Measurements from ENCODE around the gene SEC14L5. TPM values are rescaled to one million over a fixed set of nuclear protein-coding genes. Genes with fewer than 3 reads are reported as not detected.
"Not testable (repeated sequence)": the region's sequence is repeated elsewhere in the genome, so short reads cannot be mapped to it uniquely, and the experiment has no call there.

Gene SEC14L5
- total RNA-seq, 5 donors from 2014 or later (not counting 1 experiment from before 2014, with no cell fraction given) = 0.05 TPM; not detected in 4

DNA sequence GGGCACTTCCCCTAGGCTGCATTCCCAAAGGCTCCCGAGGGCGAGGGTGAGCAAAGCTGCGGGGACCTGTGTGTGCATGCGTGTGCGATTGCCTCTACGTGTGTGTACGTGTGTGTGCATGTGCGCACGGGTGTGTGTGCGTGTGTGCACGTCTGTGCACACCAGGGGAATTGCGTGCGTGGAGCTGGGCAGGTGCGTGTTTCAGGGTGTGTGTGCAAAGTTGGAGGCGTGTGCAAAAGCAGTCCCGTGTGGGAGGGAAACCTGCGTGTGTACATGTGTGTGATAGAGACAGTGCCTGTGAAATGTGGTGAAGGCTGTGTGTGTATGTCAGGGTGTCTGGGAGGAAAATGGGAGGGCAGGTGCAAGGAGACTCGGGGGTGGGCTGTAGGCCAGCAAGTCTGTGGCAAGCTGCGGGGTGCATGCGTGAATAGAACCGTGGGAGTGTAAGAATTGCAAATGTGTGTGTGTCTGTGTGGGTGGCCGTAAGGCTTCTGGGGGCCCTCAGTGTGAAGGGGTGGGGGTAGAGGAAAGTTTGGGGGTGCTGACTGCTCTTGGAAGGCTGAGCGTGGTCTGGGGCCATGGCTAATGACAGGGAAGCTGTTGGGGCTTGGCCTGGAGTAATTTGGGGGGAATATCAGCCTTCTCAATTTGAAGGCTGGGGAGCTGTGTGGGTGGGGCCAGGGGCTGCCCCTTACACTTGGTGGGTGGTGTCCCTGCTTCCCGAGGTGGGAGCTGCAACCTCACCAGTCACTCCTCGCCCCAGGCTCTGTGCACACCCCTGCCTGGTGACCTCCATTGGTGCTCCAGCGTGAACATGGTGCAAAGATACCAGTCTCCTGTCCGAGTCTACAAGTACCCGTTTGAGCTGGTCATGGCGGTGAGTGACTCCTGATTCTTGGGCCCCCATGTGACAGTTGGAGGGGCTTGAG, 644 bp downstream of the SEC14L5 start:
- Histone ChIP-seq H3K9me3 (no peaks in the 10 kb centered on the region), H3K4me1 (ENCODE audit: control insufficient read depth in 1 of 2, extremely low read depth in 1 of 2, insufficient read depth in 2 of 2, low read length in 2 of 2) (peaks cover 0 to 28% of the 10 kb centered on the region in 2 experiments), H3K27me3 (replicated peaks in 1 of 2; ENCODE audit: control insufficient read depth in 2 of 2, extremely low read depth in 1 of 2, insufficient read depth in 2 of 2, low read length in 1 of 2) (peaks cover 0 to 53% of the 10 kb centered on the region in 2 experiments), H3K27ac (ENCODE audit: low read length) (no peak overlapping the region), H3K4me3 (ENCODE audit: control insufficient read depth in 1 of 2, extremely low read depth in 1 of 2, low read length in 1 of 2) (peak overlapping the region; percentile 50 to 52), H3K36me3 (ENCODE audit: control insufficient read depth in 2 of 2, extremely low read depth in 1 of 2, insufficient read depth in 1 of 2, low read length in 1 of 2) (no peaks in the 10 kb centered on the region)
- Mint-ChIP-seq H3K4me3 (peak overlapping the region; percentile 44 to 88 (median 82)), H3K4me1 (peaks cover 21 to 27% (median 25%) of the 10 kb centered on the region in 3 donors), H3K27me3 (peaks cover 12 to 52% of the 10 kb centered on the region in 2 donors), H3K27ac (no peak overlapping the region), H3K9me3 (no peaks in the 10 kb centered on the region), H3K36me3 (no peaks in the 10 kb centered on the region)
- DNase-seq (no peak), ATAC-seq (replicated peaks in 1 of 4) (no peak)
- CTCF ChIA-PET = no interaction called here
- POLR2A ChIA-PET = no interaction called here
- 47% methylated on average over 26 of the region's 29 CpGs for WGBS (ENCODE audit: insufficient coverage)

DNA sequence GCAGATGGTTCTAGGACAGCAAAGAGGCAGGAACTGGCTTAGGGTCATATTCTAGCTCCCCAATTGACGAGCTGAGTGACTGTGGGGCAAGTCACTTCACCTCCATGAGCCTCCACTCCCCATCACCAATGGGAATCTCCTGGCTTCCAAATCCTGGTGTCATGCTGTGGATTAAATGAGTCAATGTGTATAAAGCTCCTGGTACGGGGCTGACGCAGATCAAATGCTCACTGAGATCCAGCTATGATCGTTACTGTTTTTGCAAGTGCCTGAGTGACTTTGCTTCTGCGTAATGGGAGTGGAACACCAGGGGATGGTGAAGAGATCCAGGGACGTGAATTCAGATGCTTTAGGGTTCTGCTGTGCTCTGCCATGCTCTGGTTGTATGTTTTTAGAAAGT, 2.4 kb downstream of the SEC14L5 start:
- Mint-ChIP-seq H3K4me1 (peaks cover 21 to 27% (median 25%) of the 10 kb centered on the region in 3 donors), H3K36me3 (no peaks in the 10 kb centered on the region), H3K27ac (no peak overlapping the region), H3K4me3 (no peak overlapping the region), H3K27me3 (peaks cover 12 to 43% of the 10 kb centered on the region in 2 donors), H3K9me3 (no peaks in the 10 kb centered on the region)
- H3K27me3 ChIP-seq (replicated peaks in 1 of 2; ENCODE audit: control insufficient read depth in 2 of 2, extremely low read depth in 1 of 2, insufficient read depth in 2 of 2, low read length in 1 of 2) = peaks cover 0 to 53% of the 10 kb centered on the region in 2 experiments
- peaks cover 0 to 28% of the 10 kb centered on the region in 2 experiments for H3K4me1 ChIP-seq (ENCODE audit: control insufficient read depth in 1 of 2, extremely low read depth in 1 of 2, insufficient read depth in 2 of 2, low read length in 2 of 2)
- no peak overlapping the region for H3K27ac ChIP-seq (ENCODE audit: low read length)
- H3K9me3 ChIP-seq = no peaks in the 10 kb centered on the region
- no peaks in the 10 kb centered on the region for H3K36me3 ChIP-seq (ENCODE audit: control insufficient read depth in 2 of 2, extremely low read depth in 1 of 2, insufficient read depth in 1 of 2, low read length in 1 of 2)
- ATAC-seq (replicated peaks in 1 of 4) (no peak), DNase-seq (no peak)
- POLR2A ChIA-PET = no interaction called here
- no peak overlapping the region for H3K4me3 ChIP-seq (ENCODE audit: control insufficient read depth in 1 of 2, extremely low read depth in 1 of 2, low read length in 1 of 2)
- CTCF ChIA-PET = no interaction called here
- WGBS (ENCODE audit: insufficient coverage) = 90% methylated on average over 3 of the region's 6 CpGs

DNA sequence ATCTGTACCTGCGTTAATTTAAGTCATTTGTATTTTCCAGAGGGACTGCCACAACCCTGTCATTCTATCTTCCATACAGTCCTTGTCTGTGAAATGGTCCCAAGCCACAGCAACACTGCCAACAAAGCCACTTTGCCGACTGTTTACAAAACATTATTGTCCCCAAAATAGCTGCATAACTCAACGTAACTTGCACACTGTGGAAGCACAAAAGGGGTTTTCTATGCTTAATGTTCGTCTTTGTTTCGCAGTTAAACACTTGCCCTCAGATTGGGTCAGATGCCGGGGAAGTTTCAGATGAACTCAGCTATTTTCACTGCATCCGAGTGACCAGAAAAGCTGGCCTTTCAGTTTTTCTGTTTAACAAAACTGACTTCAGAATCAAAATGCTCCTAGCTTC, 4.6 kb downstream of the SEC14L5 start:
- no peaks in the 10 kb centered on the region for H3K9me3 ChIP-seq
- DNase-seq = no peak
- POLR2A ChIA-PET = no interaction called here
- Mint-ChIP-seq H3K27ac (no peak overlapping the region), H3K9me3 (no peaks in the 10 kb centered on the region), H3K4me1 (peaks cover 11 to 15% (median 14%) of the 10 kb centered on the region in 3 donors), H3K36me3 (no peaks in the 10 kb centered on the region), H3K4me3 (no peak overlapping the region), H3K27me3 (peaks cover 10 to 31% of the 10 kb centered on the region in 2 donors)
- no peak overlapping the region for H3K4me3 ChIP-seq (ENCODE audit: control insufficient read depth in 1 of 2, extremely low read depth in 1 of 2, low read length in 1 of 2)
- peaks cover 0 to 15% of the 10 kb centered on the region in 2 experiments for H3K4me1 ChIP-seq (ENCODE audit: control insufficient read depth in 1 of 2, extremely low read depth in 1 of 2, insufficient read depth in 2 of 2, low read length in 2 of 2)
- CTCF ChIA-PET = no interaction called here
- ATAC-seq (replicated peaks in 1 of 4) = no peak
- H3K36me3 ChIP-seq (ENCODE audit: control insufficient read depth in 2 of 2, extremely low read depth in 1 of 2, insufficient read depth in 1 of 2, low read length in 1 of 2) = no peaks in the 10 kb centered on the region
- WGBS (ENCODE audit: insufficient coverage) = 42% methylated on average over 2 of the region's 7 CpGs
- H3K27ac ChIP-seq (ENCODE audit: low read length) = no peak overlapping the region
- H3K27me3 ChIP-seq (replicated peaks in 1 of 2; ENCODE audit: control insufficient read depth in 2 of 2, extremely low read depth in 1 of 2, insufficient read depth in 2 of 2, low read length in 1 of 2) = peaks cover 0 to 37% of the 10 kb centered on the region in 2 experiments

DNA sequence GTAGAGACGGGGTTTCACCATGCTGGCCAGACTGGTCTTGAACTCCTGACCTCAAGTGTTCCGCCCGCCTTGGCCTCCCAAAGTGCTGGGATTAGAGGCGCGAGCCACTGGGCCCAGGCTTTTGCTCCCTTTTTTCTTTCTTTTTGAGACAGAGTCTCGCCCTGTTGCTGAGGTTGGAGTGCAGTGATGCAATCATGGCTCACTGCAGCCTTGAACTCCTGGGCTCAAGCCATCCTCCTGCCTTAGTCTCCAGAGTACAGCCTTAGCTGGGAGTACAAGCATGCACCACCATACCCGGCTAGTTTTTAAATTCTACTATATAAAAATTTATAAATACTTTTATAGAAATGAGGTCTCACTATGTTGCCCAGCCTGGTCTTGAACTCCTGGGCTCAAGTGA, 5.4 kb downstream of the SEC14L5 start:
- H3K9me3 ChIP-seq; H3K36me3 ChIP-seq (ENCODE audit: control insufficient read depth in 2 of 2, extremely low read depth in 1 of 2, insufficient read depth in 1 of 2, low read length in 1 of 2); H3K4me1 ChIP-seq (ENCODE audit: control insufficient read depth in 1 of 2, extremely low read depth in 1 of 2, insufficient read depth in 2 of 2, low read length in 2 of 2); H3K36me3 Mint-ChIP-seq; ATAC-seq (replicated peaks in 1 of 4); POLR2A ChIA-PET; H3K9me3 Mint-ChIP-seq; H3K4me3 ChIP-seq (ENCODE audit: control insufficient read depth in 1 of 2, extremely low read depth in 1 of 2, low read length in 1 of 2); H3K27ac Mint-ChIP-seq; H3K4me1 Mint-ChIP-seq; CTCF ChIA-PET; H3K27ac ChIP-seq (ENCODE audit: low read length); DNase-seq; H3K4me3 Mint-ChIP-seq: not testable (repeated sequence)
- peaks cover 7 to 29% of the 10 kb centered on the region in 2 donors for H3K27me3 Mint-ChIP-seq
- peaks cover 0 to 33% of the 10 kb centered on the region in 2 experiments for H3K27me3 ChIP-seq (replicated peaks in 1 of 2; ENCODE audit: control insufficient read depth in 2 of 2, extremely low read depth in 1 of 2, insufficient read depth in 2 of 2, low read length in 1 of 2)
- WGBS (ENCODE audit: insufficient coverage) = 89% methylated on average over 4 of the region's 7 CpGs

DNA sequence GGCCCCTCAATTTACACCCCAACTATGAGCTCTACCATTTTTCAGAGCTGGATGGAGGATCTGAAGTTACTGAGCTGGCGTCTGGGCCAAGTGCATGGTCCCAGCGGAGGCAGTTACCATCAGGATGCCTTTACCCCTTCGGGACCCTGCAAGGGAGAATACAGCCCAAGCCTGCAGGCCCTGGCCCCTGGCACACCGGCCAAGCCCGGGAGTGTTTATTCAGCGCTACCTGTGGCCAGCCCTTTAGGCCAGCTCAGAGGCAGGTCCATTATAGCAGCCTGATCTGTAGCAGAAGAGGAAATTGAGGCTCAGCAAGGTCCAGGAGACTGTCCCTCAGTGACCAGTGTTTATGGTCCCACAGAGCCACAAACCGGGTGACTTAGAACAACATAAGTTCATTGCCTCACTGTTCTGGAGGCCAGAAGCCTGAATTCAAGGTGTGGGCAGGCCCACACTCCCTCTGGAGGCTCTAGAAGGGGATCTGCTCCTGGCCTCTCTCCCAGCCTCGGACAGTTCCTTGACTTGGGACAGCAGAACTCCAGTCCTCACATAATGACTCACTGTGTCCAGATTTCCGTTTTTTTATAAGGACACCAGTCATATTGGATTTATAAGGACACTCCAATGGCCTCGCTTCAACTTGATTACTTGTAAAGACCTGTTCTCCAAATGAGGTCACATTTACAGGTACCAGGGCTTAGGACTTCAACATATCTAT, 8.8 kb downstream of the SEC14L5 start:
- CTCF ChIA-PET = no interaction called here
- no peaks in the 10 kb centered on the region for H3K9me3 ChIP-seq
- 74% methylated on average over 7 of the region's 10 CpGs for WGBS (ENCODE audit: insufficient coverage)

DNA sequence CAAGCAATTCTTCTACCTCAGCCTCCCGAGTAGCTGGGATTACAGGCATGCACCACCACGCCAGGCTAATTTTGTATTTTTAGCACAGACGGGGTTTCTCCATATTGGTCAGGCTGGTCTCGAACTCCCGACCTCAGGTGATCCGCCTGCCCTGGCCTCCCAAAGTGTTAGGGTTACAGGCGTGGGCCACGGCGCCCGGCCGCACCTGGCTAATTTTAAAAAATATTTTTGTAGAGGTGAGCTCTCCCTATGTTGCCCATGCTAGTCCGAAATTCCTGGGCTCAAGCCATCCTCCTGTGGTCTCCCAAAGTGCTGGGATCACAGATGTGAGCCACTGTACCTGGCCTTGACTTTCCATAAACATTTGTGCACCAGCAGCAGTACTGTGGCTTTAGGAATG, 10.1 kb downstream of the SEC14L5 start:
- CTCF ChIA-PET, DNase-seq: not testable (repeated sequence)
- WGBS (ENCODE audit: insufficient coverage) = 70% methylated on average over 5 of the region's 12 CpGs

More for the DNA sequence above, 8.8 kb downstream of the SEC14L5 start:
- Mint-ChIP-seq H3K36me3 (no peaks in the 10 kb centered on the region), H3K27ac (no peak overlapping the region), H3K4me3 (no peak overlapping the region), H3K27me3 (peaks cover 3 to 9% of the 10 kb centered on the region in 2 donors), H3K9me3 (no peaks in the 10 kb centered on the region), H3K4me1 (no peaks in the 10 kb centered on the region)
- H3K36me3 ChIP-seq (ENCODE audit: control insufficient read depth in 2 of 2, extremely low read depth in 1 of 2, insufficient read depth in 1 of 2, low read length in 1 of 2) = no peaks in the 10 kb centered on the region
- H3K4me3 ChIP-seq (ENCODE audit: control insufficient read depth in 1 of 2, extremely low read depth in 1 of 2, low read length in 1 of 2) = no peak overlapping the region
- no peak for DNase-seq
- H3K27me3 ChIP-seq (replicated peaks in 1 of 2; ENCODE audit: control insufficient read depth in 2 of 2, extremely low read depth in 1 of 2, insufficient read depth in 2 of 2, low read length in 1 of 2) = peaks cover 0 to 15% of the 10 kb centered on the region in 2 experiments
- H3K27ac ChIP-seq (ENCODE audit: low read length) = no peak overlapping the region
- POLR2A ChIA-PET = no interaction called here
- no peak for ATAC-seq (replicated peaks in 1 of 4)
- no peaks in the 10 kb centered on the region for H3K4me1 ChIP-seq (ENCODE audit: control insufficient read depth in 1 of 2, extremely low read depth in 1 of 2, insufficient read depth in 2 of 2, low read length in 2 of 2)

More for the DNA sequence above, 10.1 kb downstream of the SEC14L5 start:
- H3K27me3 ChIP-seq (replicated peaks in 1 of 2; ENCODE audit: control insufficient read depth in 2 of 2, extremely low read depth in 1 of 2, insufficient read depth in 2 of 2, low read length in 1 of 2) = peaks cover 0 to 17% of the 10 kb centered on the region in 2 experiments
- ATAC-seq (replicated peaks in 1 of 4); H3K4me1 ChIP-seq (ENCODE audit: control insufficient read depth in 1 of 2, extremely low read depth in 1 of 2, insufficient read depth in 2 of 2, low read length in 2 of 2); H3K9me3 Mint-ChIP-seq; H3K27ac Mint-ChIP-seq; H3K4me3 Mint-ChIP-seq; H3K4me1 Mint-ChIP-seq; H3K36me3 ChIP-seq (ENCODE audit: control insufficient read depth in 2 of 2, extremely low read depth in 1 of 2, insufficient read depth in 1 of 2, low read length in 1 of 2); H3K9me3 ChIP-seq; H3K27ac ChIP-seq (ENCODE audit: low read length); H3K36me3 Mint-ChIP-seq; H3K4me3 ChIP-seq (ENCODE audit: control insufficient read depth in 1 of 2, extremely low read depth in 1 of 2, low read length in 1 of 2); POLR2A ChIA-PET: not testable (repeated sequence)
- peaks cover 9 to 11% of the 10 kb centered on the region in 2 donors for H3K27me3 Mint-ChIP-seq

Measured in T-cell (primary cell).